ENCODE data around the gene LMTK3. TPM values are rescaled to one million over a fixed set of nuclear protein-coding genes. Genes with fewer than 3 reads are reported as not detected.
A peak's percentile ranks its signal among the peaks of the same experiment; 100 is the strongest.

The LMTK3 gene
- total and polyA plus RNA-seq, 9 of the 15 experiments (the other 6 are each of a cell fraction or from before 2014, with no cell fraction given), result 0.35 to 12.3 (median 2.0) TPM; not detected in 2

DNA sequence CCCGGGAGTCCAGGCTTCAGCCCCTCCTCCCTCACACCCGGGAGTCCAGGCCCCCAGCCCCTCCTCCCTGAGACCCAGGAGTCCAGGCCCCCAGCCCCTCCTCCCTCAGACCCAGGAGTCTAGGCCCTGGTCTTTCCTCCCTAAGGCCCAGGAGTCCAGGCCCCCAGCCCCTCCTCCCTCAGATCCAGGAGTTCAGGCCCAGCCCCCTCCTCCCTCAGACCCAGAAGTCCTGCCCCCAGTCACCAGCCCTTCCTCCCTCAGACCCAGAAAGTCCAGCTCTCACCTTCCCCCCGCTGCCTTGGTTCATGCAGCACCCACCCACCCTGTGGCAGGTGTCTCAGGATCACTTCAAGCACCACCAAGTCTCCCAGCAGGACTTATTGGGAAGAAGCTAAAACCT lies 28.3 kb downstream of the LMTK3 start:
- Histone ChIP-seq H3K79me2 (ENCODE audit: control insufficient read depth, insufficient read depth, low read length) (no peaks in the 10 kb centered on the region), H3K4me1 (replicated peaks in 1 of 2; ENCODE audit: control insufficient read depth in 2 of 2, insufficient read depth in 2 of 2, low read length in 2 of 2) (peaks cover 0 to 19% of the 10 kb centered on the region in 2 experiments; a peak in 2 of 5 replicates), H3K9me3 (replicated peaks; ENCODE audit: control insufficient read depth, insufficient read depth, low read depth, low read length) (no peaks in the 10 kb centered on the region), H3K9ac (ENCODE audit: insufficient read depth in 1 of 2, low read depth in 2 of 2, low read length in 2 of 2) (no peak overlapping the region), H3K36me3 (ENCODE audit: control insufficient read depth, insufficient read depth, low read length) (peaks cover 14% of the 10 kb centered on the region; the same call in 1 of the 3 replicates), H2AFZ (ENCODE audit: low read depth, low read length) (no peak overlapping the region), H3K27ac (ENCODE audit: extremely low read depth, low read depth, low read length) (no peak overlapping the region), H3K4me2 (ENCODE audit: insufficient read depth, low read length) (no peak overlapping the region), H3K27me3 (ENCODE audit: control insufficient read depth in 2 of 2, insufficient read depth in 2 of 2, low read length in 2 of 2) (no peaks in the 10 kb centered on the region), H3K4me3 (no peak overlapping the region), H4K20me1 (replicated peaks; ENCODE audit: control insufficient read depth, insufficient read depth, low read length) (no peaks in the 10 kb centered on the region), H3K9me1 (ENCODE audit: control insufficient read depth, insufficient read depth, low read length) (no peaks in the 10 kb centered on the region)
- no peak for FAIRE-seq
- no peak for DNase-seq (ENCODE audit: extremely low read depth in 1 of 4, low spot score in 3 of 4)
- no TSS peak for BruUV-seq (replicated peaks)
- WGBS (ENCODE audit: insufficient coverage, low coverage, missing lambda C conversion rate), result no CpG with 5 or more reads among the region's 3 CpGs
- intact Hi-C loops (cut with micrococcal nuclease), result no loop called here
- no peak for ATAC-seq
- POLR2A ChIA-PET, result no interaction called here
- TF ChIP-seq POLR2G (IDR thresholded peaks at IDR 0.05; ENCODE audit: low read depth, low read length) (peak; percentile 44; the same call in 1 of the 2 replicates), RBBP5 (IDR thresholded peaks at IDR 0.05; ENCODE audit: borderline replicate concordance, insufficient read depth, low read length, poor library complexity, severe bottlenecking) (no peak), RCOR1 (IDR thresholded peaks at IDR 0.05; ENCODE audit: borderline replicate concordance in 1 of 2, low read depth in 2 of 2, low read length in 2 of 2) (no peak), ZNF695 (CRISPR knock-in tag; IDR thresholded peaks at IDR 0.05) (no peak)
- CTCF ChIA-PET (ENCODE audit: low intra/inter-chr PET ratio), result no interaction called here
- in situ Hi-C loops (cut with MboI), result no loop called here
